Neural progenitor cell (in vitro differentiated cells): ENCODE measurements around the gene SLC34A1. TPM values are rescaled to one million over a fixed set of nuclear protein-coding genes. Genes with fewer than 3 reads are reported as not detected.
A peak's percentile ranks its signal among the peaks of the same experiment; 100 is the strongest.

Experiments used
- DNase-seq: peaks from one replicate; pipeline ENCODE4 v3.0.0-alpha.2; 2016; ENCODE audit warnings: low spot score
- H2AFZ ChIP-seq: fragments of 200-600 bp; sonication (generic); replicated peaks from 2 replicates; pipeline ENCODE4 v1.6.1; 2016; ENCODE audit warnings: antibody characterized with exemption
- H3F3A ChIP-seq: fragments of 200-600 bp; sonication (generic); 2 replicates; pipeline ENCODE4 v1.6.1; 2016; ENCODE audit warnings: antibody characterized with exemption, low read depth
- H3K27ac ChIP-seq: fragments of 200-600 bp; sonication (generic); 2 replicates; pipeline ENCODE4 v1.5.1; 2016; ENCODE audit warnings: mild to moderate bottlenecking
- H3K27me3 ChIP-seq: fragments of 200-600 bp; sonication (generic); 2 replicates; pipeline ENCODE4 v1.6.1; 2016; ENCODE audit warnings: mild to moderate bottlenecking, moderate library complexity
- H3K36me3 ChIP-seq: fragments of 200-600 bp; sonication (generic); 2 replicates; pipeline ENCODE4 v1.5.1; 2016
- H3K4me1 ChIP-seq: fragments of 200-600 bp; sonication (generic); 2 replicates; pipeline ENCODE4 v1.6.1; 2016; ENCODE audit warnings: mixed run types
- H3K4me2 ChIP-seq: fragments of 200-600 bp; sonication (generic); 2 replicates; pipeline ENCODE4 v1.6.1; 2016
- H3K4me3 ChIP-seq: fragments of 200-600 bp; sonication (generic); 2 replicates; pipeline ENCODE4 v1.5.1; 2016
- H3K79me2 ChIP-seq: fragments of 200-600 bp; sonication (generic); 2 replicates; pipeline ENCODE4 v1.6.1; 2016; ENCODE audit warnings: low read depth
- H3K9ac ChIP-seq: fragments of 200-600 bp; sonication (generic); 2 replicates; pipeline ENCODE4 v1.6.1; 2016
- H3K9me3 ChIP-seq: fragments of 200-600 bp; sonication (generic); 2 replicates; pipeline ENCODE4 v1.5.1; 2016; ENCODE audit warnings: low read depth
- H4K20me1 ChIP-seq: fragments of 200-600 bp; sonication (generic); 2 replicates; pipeline ENCODE4 v1.6.1; 2016; ENCODE audit warnings: low read depth
- H3K27ac Mint-ChIP-seq: 3 replicates; pipeline ENCODE4 v1.8.0; 2021; ENCODE audit warnings: mixed read lengths
- H3K27me3 Mint-ChIP-seq: 2 replicates; pipeline ENCODE4 v1.8.0; 2022; ENCODE audit warnings: low read depth, mild to moderate bottlenecking, inconsistent platforms, moderate library complexity, mixed read lengths; ENCODE audit not compliant: insufficient read depth
- H3K36me3 Mint-ChIP-seq: 3 replicates; pipeline ENCODE4 v1.8.0; 2021; ENCODE audit warnings: mixed read lengths
- H3K4me1 Mint-ChIP-seq: 3 replicates; pipeline ENCODE4 v1.8.0; 2021; ENCODE audit warnings: mixed read lengths
- H3K4me3 Mint-ChIP-seq: 3 replicates; pipeline ENCODE4 v1.8.0; 2021; ENCODE audit warnings: mild to moderate bottlenecking, moderate library complexity, mixed read lengths
- H3K9me3 Mint-ChIP-seq: 3 replicates; pipeline ENCODE4 v1.8.0; 2020; ENCODE audit warnings: mixed read lengths
- CTCF ChIP-seq: fragments of 200-600 bp; sonication (generic); IDR thresholded peaks from 2 replicates; pipeline ENCODE4 v1.5.1; 2017; ENCODE audit warnings: antibody characterized with exemption, mild to moderate bottlenecking
- EZH2 ChIP-seq: fragments of 200-600 bp; sonication (generic); IDR thresholded peaks from 2 replicates; pipeline ENCODE4 v1.6.1; 2017; ENCODE audit warnings: antibody characterized with exemption, mild to moderate bottlenecking, moderate library complexity
- EZH2phosphoT487 ChIP-seq: fragments of 200-600 bp; sonication (generic); IDR thresholded peaks from 2 replicates; pipeline ENCODE4 v1.6.1; 2017; ENCODE audit warnings: antibody characterized with exemption
- total RNA-seq: library from RNA; depleted of rRNA; stranded (reverse); fragments of >200 nt; gene quantifications from 2 replicates; pipeline ENCODE4 v1.2.3, GENCODE V29; 2015; ENCODE audit warnings: low replicate concordance

The SLC34A1 gene
- total RNA-seq, 1 donor from 2014 or later: not detected

DNA sequence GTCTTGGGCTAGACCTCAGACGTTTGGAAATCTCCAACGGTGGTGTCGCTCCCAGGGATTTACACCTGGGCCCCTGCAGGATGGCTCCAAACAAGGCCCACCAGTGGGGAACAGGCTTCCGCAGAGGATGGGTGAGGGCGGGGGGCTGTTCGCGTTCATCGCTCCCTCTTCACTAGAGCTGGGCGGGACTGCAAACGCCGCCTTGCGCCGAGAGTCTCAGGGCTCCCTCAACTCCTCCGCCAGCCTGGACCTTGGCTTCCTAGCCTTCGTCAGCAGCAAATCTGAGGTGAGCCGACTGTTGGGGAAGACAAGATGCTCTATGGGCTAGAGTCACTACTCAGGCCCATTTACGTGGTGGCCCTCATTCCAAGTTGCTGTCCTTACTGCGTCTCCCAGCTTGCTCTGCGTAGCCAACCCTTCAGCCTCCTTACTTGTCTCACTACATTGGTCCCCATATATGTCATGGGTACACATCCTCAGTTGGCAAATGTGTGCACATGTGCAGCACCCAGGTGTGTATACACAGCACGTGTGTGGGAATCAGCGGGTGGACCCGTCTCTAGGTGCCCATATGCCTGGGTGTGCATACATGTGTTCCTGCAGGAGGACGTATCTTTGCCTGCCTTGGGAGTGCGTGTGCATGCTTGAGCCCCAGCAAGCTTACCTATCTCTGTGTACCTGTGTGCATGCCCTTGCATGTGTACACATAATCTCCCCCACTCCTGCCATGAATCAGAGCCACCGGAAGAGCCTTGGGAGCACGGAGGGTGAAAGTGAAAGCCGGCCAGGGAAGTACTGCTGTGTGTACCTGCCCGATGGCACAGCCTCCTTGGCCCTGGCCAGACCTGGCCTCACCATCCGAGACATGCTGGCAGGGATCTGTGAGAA is 16.0 kb upstream of the SLC34A1 start:
- no peak overlapping the region for H2AFZ ChIP-seq
- H4K20me1 ChIP-seq: no peaks in the 10 kb centered on the region
- peaks cover 2% of the 10 kb centered on the region for H3K36me3 Mint-ChIP-seq
- DNase-seq: no peak
- peaks cover 20% of the 10 kb centered on the region for H3K27me3 Mint-ChIP-seq
- H3K4me1 Mint-ChIP-seq: peaks cover 45% of the 10 kb centered on the region
- no peak overlapping the region for H3K9ac ChIP-seq
- no peak overlapping the region for H3K27ac ChIP-seq
- peaks cover 47% of the 10 kb centered on the region for H3F3A ChIP-seq
- H3K4me2 ChIP-seq: peak overlapping the region; percentile 79
- TF ChIP-seq CTCF (no peak), EZH2 (no peak), EZH2phosphoT487 (no peak)
- H3K4me1 ChIP-seq: peaks cover 19% of the 10 kb centered on the region
- H3K27ac Mint-ChIP-seq: no peak overlapping the region
- H3K9me3 Mint-ChIP-seq: no peaks in the 10 kb centered on the region
- H3K4me3 Mint-ChIP-seq: peak overlapping the region; percentile 79
- H3K36me3 ChIP-seq: no peaks in the 10 kb centered on the region
- H3K79me2 ChIP-seq: no peaks in the 10 kb centered on the region
- H3K27me3 ChIP-seq: peaks cover 32% of the 10 kb centered on the region
- no peaks in the 10 kb centered on the region for H3K9me3 ChIP-seq
- no peak overlapping the region for H3K4me3 ChIP-seq

- Mint-ChIP-seq H3K36me3 (peaks cover 2% of the 10 kb centered on the region), H3K27me3 (peaks cover 17% of the 10 kb centered on the region), H3K4me3 (peak overlapping the region; percentile 79), H3K4me1 (peaks cover 39% of the 10 kb centered on the region), H3K9me3 (no peaks in the 10 kb centered on the region), H3K27ac (peak overlapping the region; percentile 84)
- Histone ChIP-seq H3K79me2 (no peaks in the 10 kb centered on the region), H3K27me3 (peaks cover 26% of the 10 kb centered on the region), H2AFZ (no peak overlapping the region), H3K4me3 (no peak overlapping the region), H3K4me2 (no peak overlapping the region), H3K4me1 (peaks cover 19% of the 10 kb centered on the region), H3K9ac (no peak overlapping the region), H3K9me3 (no peaks in the 10 kb centered on the region), H3K36me3 (no peaks in the 10 kb centered on the region), H3F3A (peaks cover 54% of the 10 kb centered on the region), H4K20me1 (no peaks in the 10 kb centered on the region), H3K27ac (no peak overlapping the region)
- peak; percentile 58 for DNase-seq
- peak; percentile 65 for TF ChIP-seq CTCF
- TF ChIP-seq EZH2phosphoT487: no peak
Observed at GRCh38 chr5:177368869-177369644, 15.2 kb upstream of the SLC34A1 start.

DNA sequence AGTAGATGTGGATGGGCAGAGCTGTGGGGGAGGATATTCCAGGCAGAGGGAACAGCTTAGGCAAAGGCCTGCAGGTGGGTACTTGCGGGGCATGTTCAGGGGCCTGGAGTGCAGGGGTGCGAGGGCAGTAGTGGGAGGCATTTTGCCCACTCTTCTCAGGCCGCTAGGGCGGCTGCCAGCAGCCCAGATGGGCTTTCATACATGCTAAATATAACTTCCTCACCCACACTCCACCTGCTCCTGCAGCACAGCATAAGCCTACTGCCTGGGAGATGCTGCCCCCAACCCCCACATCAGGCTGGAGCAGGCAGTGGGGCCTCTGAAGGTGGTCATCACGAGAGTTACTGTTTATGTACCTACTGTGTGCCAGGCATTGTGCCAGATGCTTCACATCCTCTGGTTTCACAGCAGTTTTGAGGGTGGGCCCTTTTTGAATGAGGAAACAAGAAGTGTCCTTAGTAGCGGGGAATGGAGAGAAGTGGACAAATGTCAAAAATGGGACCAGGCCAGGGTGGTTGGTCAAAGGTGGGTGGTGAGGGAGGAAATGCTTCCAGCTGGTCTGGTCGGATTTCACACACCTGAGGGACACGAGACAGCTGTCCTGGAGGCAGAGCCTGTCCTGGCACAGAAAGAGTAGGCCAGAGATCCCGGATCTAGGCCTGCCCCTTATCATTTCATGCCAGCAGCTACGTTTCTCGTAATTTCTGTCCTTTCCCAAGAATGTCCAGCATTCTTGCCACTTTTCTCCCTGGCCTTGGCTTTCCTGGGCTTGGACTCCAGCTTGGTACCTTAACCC is 14.4 kb upstream of the SLC34A1 start:
- no peak for DNase-seq
- Histone ChIP-seq H3K79me2 (no peaks in the 10 kb centered on the region), H3K27ac (no peak overlapping the region), H3K4me2 (no peak overlapping the region), H3K9me3 (no peaks in the 10 kb centered on the region), H3K4me3 (no peak overlapping the region), H3K9ac (no peak overlapping the region), H3F3A (peaks cover 58% of the 10 kb centered on the region), H4K20me1 (no peaks in the 10 kb centered on the region), H2AFZ (no peak overlapping the region), H3K36me3 (no peaks in the 10 kb centered on the region), H3K27me3 (peaks cover 19% of the 10 kb centered on the region), H3K4me1 (peaks cover 19% of the 10 kb centered on the region)
- Mint-ChIP-seq H3K36me3 (peaks cover 2% of the 10 kb centered on the region), H3K4me3 (peak overlapping the region; percentile 72), H3K4me1 (peaks cover 34% of the 10 kb centered on the region), H3K27ac (peak overlapping the region; percentile 84), H3K9me3 (no peaks in the 10 kb centered on the region), H3K27me3 (peaks cover 15% of the 10 kb centered on the region)
- TF ChIP-seq CTCF: no peak
- no peak for TF ChIP-seq EZH2phosphoT487
